Measurements from ENCODE around the gene AEBP2.

DNA sequence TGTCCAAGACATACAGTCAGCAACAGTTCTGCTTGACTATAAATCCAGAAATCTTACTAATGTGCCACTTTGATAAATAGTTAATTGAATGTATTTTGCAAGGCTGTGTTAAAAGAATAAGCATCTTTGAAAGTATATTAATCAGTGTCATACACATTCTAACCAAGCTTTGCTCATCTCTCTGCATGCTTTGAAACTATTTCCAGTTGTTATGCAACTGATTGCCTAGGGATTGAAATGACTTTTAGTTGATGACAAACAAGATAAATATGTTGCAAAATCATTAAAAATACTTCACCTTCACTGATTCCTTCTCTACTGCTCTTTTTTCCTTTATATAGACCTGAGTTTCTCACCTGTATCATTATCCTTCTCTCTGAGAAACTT is 91.3 kb downstream of the AEBP2 start:
- TF ChIP-seq CTCF (conservative IDR thresholded peaks at IDR 0.05) (no peak), EZH2 (IDR thresholded peaks at IDR 0.05; ENCODE audit: low read depth) (no peak)
